Stimulated activated CD8-positive, alpha-beta memory T cell treated with anti-CD3 and anti-CD28 coated beads, Interleukin-4, amount 100 ng/mL, for 24 hours (primary cell): ENCODE results near the gene MRPS5.

ENCODE experiments used
- DNase-seq: peaks from one replicate; pipeline ENCODE4 v3.0.0-alpha.2; 2020; ENCODE audit warnings: low read depth

MRPS5 gene

DNA sequence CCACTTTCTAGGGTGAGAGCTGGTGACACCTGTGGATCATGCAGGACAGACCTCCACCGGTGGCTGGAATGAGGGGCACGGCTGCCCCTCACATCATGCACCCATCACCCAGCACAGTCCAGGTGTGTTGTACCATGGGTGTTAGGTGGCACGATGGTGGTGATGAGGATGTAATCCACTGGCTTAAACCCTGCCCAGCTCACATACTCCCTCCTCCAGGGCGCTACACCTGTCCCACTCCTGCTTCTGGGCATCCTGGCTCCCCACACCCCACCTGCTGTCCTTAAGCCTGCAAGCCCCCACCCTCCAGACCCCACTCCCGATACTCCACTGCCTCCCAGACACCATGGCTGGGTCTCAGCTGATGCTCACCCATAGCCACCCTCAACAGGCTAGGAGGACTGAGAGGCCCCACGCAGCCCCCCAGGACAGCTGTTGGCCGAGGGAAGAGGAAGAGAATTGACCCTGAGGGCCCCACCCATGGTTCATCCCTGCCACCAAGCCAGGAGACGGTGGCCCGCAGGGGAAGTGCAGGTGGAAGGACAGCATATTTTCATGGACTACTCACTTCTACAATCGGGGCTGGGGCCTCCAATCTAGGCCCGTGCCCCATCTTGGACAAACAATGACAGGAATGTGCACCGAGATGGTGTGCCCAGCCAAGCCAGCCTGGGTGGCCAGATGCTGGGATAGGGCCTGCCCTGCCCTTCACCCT lies 61.8 kb downstream of the MRPS5 start:
- DNase-seq, result no peak

DNA sequence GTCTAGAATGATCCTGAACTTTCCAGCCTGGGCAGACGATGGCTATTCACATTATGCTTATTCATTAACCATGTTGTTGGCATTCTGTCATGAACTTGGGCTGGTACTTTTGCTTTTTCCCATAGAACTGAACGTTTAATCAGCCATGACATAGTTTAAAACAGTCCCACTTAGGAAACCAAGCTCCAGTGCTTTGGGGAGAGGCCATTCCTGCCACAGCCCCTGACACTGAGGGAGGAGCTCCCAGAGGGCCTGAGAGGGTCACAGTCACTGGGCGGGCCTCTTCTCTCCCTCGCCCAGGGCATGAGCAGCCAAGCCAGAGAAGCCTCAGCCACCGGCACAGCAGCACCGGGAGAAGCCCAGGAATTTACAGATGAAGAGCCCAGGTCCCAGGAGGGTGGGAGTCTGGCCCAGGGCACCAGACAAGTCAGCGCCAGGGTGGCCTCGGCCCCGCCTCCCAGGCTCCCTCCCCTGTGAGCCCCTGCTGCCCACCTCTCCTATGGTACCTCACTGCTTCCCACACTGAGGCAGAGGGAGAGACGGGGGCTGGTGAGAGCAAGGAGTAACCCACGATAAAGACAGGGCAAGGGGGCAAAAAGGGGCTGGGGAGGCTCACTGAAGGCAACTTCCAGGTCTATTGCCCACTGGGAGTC lies 62.5 kb downstream of the MRPS5 start:
- DNase-seq, result no peak

DNA sequence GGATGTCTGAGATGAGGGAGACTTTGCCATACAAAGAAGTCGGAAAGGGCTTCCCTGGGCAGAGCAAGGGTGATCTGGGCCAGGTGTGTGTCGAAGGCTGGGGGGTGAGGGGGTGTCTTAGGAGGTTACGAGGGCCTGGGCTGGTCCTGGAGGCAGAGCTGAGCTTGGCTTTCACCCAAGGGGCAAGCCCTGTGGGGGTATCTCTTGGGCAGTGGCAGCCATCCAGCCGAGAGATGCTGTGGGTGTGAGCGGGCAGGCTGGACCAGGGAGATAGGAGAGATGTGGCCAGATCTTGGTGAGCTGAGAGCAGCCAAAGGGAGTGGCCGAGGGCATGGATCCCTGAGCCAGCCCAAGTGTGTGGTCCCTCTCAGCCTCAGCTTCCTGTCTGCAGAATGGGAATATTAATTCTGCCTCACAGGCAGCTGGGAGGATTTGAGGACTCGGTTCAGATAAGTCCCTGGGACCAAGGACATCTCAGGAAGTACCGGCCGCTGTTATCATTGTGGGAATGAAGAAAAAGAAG lies 63.1 kb downstream of the MRPS5 start:
- no peak for DNase-seq

DNA sequence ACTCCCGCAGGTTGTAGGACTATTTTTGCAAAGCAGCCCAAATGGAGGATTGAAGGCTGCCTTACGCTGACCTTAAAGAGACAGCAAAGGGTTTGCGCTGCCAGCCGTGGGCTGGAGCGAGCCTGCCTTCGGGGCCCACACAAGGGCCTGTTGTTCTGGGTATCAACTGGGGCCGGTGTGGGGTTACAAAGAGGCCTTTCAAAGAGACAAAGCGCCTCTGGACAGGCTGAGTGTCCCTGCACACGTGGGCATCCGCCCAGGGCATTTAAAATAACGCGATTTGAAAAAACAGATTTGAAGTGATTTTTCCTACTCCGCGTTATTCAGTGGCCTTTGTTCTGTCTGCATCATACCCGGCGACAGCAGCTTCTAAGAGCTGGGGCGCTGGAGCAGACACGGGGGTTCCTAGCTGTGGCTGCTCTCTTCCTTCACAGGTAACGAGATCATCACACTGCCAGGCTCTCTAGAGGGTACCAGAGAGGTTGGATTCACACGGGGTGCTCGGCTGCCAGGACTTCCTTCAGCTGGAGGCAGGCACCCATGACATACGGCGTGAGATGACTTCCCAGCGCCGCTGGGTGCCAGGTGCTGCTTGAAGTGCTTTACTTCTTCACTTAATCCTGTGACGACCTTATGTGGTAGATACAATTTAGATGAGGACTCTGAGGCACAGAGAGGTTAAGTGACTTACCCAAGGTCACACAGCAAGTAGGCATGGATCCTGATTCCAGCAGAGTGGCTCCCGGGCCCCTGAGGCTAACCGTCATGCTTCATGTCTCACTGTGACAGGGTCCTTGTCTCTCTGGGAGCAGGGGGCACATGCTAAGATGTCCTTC lies 63.9 kb downstream of the MRPS5 start:
- no peak for DNase-seq

DNA sequence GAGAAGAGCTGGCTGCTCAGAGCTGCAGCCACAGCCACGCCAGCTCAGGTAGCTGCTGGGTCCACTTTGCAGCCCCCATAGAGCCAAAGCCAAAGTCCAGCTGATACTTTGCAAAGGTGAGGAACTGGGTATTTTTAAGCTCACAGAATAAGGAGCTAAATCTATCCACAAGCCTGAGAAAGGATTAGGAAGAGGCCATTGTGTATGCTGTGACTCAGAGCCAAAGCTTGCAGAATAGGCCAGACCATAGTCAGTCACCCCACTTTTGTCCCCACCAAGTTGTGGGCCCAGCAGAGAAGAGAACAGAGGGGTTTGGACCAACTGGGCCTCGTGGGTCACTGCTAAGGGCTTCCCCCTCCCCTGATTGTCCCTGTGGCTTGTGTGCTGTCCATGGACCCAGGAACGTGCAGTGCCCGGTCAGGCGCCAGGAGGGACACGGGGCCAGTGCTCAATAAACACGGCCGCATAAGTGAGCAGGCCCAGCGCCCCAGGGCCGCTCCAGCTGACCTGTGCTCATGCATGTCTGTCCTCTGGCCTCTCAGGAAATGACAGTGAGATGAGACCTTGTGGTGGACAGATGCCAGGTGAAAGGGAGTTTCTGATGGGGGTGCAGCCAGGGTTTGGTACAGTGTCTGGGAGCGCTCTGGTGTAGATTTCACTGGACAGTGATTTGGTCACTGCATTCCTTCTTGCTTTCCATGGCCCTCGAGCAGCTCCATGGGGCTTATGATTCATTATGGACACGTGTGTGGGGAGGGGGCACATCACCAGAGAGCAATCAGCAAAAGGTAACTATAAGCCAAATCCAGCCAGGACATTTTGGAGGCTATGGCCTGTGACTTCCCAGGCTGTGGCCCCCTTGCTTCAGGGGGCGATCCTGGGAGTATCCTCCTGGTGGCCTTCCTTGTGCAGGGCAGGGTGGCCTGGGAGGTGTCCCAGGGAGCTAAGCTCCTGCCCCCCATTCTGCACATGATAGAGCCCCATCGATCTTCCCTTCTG lies 64.8 kb downstream of the MRPS5 start:
- DNase-seq, result no peak

DNA sequence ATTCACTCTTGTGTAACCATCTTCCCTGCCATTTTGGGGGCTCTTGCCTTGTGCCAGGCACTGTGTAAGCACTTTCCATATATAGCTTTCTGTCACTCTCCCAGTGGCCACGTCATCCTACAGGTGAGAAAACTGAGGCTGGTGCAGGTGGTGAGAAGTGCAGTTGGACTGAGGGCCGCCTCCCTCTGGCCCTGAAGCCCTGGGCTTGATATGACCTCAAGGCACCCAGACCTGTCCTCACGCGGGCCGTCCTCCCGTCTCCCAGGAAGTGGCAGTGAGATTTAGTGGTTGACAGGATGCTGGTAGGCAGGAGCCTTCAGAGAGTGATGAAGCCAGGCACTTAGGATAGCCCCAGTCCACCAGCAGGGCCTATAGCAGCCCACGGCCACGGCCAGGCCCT lies 65.6 kb downstream of the MRPS5 start:
- DNase-seq, result no peak

DNA sequence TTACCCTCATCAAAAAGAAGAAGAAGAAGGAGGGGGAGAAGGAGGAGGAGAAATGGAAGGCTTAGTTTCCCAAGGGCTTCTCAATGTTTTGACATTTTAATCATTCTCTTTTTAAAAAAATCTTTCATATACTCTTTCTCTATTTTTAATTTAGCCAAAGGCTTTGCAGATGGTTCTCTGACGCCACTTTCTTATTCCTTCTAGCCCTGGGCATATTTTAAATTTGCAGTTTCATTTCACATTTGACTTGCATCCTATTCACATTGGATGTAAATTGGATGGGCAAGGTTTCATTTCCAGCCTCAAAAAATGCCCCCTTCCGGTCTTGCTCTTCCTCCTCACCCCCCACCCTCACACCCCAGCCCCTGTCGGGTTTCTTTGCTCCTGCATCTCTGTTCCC lies 66.3 kb downstream of the MRPS5 start:
- DNase-seq, result no peak

DNA sequence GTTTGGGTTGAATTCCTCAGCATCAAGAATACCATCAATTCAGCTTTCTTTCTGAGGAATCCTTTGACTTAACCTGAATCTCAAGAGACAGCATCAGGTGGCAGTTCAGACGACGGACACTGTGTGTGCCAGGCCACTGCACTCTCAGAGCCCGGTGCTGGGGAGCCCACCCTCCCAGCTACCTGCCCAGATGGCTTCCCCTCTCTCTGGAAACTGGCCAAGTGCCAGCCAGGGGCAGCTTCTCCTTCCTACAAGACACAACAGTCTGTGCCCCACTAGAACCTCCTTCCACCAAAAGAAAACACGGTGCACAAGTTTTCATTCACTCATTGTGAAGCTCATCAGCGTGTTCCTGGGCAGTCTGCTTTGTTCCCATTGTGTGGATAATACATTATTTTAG lies 67.6 kb downstream of the MRPS5 start:
- DNase-seq, result no peak

DNA sequence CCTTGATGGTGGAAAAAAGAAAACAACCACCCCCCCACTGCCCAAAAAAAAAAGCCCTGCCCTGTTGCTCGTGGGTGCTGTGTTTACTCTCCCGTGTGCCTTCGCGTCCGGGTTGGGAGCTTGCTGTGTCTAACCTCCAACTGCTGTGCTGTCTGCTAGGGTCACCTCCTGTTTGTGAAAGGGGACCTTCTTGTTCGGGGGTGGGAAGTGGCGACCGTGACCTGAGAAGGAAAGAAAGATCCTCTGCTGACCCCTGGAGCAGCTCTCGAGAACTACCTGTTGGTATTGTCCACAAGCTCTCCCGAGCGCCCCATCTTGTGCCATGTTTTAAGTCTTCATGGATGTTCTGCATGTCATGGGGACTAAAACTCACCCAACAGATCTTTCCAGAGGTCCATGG lies 68.1 kb downstream of the MRPS5 start:
- no peak for DNase-seq

DNA sequence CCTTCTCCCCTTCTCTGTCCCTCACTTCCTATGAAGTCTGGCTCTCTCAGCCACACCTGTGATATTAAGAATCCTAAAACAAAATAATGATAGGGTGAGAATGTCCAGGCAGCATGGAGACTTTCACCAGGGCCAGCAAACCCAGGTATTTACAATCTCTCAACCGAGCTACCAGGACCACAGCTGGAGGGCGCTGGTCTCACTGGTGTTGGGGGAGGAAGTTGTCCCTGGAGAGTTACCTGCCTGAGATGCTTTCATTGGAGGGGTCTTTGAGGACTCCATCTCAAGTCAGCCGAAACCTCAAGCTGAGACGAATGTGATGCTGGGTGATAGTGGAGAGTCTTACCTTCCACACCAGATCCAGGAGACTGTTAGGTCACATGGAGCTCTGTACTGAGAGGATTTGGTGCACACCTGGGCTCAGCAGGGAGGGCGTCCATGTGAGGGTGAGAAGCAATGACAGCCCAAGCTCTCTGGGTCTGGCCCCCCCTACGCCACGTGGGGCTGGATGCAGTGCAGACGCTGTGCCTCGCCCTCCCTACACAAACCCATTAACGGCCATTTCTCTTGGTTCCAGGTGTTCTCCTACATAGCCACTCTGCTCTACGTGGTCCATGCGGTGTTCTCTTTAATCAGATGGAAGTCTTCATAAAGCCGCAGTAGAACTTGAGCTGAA lies 68.7 kb downstream of the MRPS5 start:
- DNase-seq, result no peak

DNA sequence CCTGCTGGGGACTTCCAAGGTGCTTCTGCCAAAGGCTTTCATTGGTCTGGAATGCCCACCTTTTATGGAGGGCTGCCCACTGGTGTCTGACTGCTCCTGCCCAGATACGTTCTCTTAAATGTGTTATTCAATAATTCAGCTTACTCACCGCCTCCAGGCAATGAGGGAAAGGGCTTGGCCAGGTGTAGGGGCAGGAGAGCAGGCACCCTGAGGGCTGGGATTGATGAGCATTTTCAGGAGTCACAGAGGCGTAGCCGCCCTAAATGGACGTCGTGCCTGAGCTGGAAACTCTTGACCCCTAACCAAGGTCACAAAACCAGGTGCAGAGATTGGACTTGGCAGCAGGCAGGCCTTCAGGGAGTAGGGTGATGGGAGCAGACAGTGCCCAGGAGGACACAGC lies 69.3 kb downstream of the MRPS5 start:
- DNase-seq, result no peak

DNA sequence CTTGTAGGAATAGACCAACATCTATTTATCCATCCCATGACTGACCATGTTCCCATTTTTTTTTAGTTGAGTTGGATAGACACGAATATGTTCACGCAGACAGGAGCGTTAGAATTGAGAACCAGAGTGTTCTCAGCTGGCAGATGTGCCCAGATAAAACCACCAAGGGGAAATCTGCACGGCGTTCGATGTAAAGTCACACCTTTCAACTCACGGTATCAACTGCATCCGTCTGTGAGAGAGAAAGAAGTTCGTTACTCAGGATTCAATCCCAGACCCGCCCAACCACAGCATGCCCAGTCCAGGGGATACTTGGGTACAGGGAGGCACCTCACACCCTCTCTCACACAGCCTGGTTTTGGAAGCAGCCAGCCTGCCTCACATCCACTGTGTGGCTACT lies 70.0 kb downstream of the MRPS5 start:
- no peak for DNase-seq

DNA sequence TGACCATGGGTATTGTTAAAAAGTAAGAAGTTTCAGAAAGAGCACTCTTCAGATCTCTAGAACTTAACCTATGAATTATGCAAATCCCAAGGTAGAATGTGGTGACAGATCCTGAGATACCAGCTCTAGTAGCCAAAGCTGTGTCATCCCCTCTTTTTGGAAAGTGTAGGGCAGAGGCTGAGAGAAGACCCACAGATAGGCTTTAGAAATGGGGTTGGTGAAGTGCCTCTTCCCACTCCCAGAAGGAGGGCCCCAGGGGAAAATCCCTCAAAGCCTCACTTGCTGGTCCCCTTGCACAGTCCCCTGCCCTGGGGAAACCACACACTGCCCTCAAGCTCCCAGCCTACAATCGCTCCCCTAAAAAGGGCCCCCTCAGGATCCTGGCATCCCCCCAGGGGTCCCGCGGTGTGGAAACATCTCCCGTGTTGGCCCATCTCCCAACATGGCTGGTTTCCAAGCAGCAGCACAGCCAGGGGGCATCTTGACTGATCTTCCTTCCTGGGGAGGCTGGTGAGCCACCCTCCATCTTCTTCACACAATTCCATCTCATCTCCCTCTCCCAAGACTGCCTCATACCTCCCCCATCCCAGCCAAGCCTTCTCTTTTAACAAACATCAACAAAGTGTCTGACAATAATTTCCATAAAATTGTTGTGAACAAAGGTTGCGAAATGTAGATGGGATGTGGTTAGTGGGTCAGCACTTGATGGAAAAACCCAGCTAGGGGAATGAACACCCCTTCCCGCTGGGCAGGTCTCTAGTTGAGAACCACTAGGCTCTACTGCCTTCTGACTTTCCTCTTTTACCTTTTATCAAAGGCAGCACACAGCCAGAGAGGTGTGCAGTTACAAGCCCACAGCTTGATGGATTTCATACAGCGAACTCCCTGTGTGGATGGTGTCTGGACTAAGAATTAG lies 71.0 kb downstream of the MRPS5 start:
- no peak for DNase-seq

DNA sequence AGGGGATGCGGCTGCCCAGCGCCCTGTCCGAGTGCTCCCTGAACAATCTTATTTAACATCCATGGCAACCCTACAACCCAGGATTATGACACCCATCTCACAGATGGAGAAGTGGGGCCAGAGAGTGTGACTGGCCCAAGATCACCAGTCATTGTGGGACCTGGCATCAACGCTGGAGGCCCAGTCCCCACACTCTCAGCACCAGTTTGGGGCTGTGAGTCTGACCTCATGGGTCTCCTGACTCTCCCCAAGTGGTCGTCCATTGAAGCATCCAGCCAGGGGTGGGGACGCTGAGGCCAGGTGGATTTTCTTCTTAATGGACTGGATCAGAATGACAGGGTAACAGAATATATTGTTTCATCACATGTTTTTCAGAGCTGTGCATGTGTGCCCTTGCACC lies 71.6 kb downstream of the MRPS5 start:
- DNase-seq, result no peak

DNA sequence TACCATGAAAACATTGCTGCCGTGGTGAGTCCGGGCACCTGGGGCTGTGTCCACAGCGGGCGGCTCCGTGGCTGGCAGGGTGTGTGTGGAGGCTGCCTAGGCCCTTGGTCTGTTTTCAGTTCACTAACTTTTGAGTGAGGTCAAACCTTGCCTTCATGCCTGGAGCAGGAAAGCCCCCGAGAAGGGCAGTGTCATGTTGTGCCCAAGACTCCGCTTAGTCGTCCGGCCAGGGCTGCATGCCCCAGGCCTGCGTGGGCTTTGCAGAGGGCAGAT lies 72.0 kb downstream of the MRPS5 start:
- no peak for DNase-seq

DNA sequence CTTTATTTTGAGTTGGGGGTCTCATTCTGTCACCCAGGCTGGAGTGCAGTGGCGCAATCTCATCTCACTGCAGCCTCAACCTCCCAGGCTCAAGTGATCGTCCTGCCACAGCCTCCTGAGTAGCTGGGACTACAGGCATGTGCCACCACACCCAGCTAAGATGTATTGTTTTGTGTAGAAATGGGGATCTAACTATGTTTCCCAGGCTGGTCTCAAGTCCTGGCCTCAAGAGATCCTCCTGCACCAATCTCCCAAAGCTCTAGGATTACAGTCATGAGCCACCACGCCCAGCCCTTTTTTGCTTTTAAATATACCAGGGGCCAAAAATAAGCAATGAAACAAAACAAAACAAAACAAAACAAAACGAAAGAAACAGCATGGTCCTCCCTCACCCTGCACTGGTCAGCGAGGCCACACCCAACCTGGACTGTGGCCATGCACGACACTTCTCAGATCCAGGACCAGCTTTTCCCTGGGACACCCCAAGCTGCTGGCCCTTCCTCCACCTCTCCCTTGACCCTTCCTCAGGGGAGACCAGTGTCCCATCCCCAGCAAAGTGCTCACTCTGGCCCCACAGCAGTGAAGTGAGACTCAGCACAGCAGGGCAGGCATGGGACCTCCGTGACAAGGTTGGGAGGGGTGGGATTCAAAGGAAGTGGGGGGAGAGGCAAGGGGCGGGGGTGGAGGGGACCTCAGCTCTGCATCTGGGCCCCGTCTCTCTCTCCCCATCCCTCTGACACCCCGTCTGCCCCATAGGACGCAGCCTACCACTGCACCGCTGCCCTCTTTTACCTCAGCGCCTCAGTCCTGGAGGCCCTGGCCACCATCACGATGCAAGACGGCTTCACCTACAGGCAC lies 72.6 kb downstream of the MRPS5 start:
- DNase-seq, result no peak

DNA sequence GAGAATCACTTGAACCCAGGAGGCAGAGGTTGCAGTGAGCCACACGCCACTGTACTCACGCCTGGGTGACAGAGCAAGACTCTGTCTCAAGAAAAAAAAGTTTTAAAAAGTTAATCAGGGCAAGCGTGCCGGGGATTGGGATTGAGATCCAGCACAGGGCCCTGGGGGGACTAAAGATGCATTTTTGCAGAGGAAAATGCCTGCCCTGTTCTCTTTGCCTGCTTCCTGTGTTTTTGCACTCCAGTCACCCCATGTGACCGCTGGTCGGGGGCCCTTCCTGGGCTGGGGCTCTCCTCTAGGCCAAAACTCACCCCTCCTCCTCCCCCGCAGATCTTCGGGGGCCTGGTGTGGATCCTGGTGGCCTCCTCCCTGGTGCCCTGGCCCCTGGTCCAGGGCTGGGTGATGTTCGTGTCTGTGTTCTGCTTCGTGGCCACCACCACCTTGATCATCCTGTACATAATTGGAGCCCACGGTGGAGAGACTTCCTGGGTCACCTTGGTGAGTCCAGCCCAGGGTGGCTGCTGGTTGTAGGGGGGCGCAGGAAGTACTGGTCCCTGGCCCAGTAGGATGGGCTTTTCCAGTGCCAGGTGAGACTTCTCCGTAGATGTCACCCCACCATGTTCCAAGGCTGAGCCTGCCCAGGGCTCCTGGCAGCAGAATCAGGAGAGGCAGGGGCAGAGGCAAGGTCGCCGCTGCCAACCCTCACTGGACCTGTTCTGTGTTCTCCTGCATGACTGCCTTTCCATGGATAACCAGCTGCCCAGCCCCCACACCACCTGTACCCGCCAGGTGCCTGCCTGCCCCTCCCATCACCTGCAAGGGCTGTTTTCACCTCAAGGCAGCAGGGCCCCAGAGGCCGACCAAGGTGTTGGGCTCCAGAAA lies 73.7 kb downstream of the MRPS5 start:
- no peak for DNase-seq

DNA sequence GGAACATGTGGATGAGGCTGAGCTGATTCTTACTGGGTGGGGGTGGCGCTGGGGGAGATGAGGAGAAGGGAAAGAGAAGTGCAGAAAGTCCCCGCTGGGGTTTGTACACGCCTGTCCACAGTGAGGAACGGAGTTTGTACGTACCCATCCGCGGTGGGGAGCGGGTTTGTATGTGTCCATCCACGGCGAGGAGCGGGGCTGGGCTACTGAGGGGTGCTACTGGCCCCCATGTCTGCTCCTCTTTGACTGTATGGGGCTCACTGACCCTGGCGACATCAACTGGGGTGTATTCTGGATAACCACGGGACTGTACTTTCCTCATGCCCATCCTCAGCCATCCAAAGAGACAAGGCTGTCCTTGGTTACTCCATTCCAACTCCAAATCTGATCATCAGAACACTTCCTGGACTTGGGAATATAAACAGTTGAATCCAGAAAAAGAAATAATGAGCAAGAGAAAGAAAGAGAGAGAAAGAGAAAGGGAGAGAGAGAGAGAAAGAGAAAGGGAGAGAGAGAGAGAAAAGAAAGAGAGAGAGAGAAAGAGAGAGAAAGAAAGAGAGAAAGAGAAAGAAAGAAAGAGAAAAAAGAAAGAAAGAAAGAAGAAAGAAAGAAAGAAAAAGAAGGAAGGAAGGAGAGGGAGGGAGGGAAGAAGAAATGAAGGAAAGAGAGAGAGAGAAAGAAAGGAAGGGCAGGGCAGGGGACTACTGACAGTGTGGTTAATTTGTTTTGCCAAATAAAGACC lies 75.1 kb downstream of the MRPS5 start:
- DNase-seq, result no peak
